DMS53 (cell line): ENCODE measurements around the gene LILRB5.
"Not testable (repeated sequence)": the region's sequence is repeated elsewhere in the genome, so short reads cannot be mapped to it uniquely, and the experiment has no call there.

Experiments
- DNase-seq: peaks from one replicate; lab custom pipeline; 2025; lab: John Stamatoyannopoulos, UW

The LILRB5 gene

DNA sequence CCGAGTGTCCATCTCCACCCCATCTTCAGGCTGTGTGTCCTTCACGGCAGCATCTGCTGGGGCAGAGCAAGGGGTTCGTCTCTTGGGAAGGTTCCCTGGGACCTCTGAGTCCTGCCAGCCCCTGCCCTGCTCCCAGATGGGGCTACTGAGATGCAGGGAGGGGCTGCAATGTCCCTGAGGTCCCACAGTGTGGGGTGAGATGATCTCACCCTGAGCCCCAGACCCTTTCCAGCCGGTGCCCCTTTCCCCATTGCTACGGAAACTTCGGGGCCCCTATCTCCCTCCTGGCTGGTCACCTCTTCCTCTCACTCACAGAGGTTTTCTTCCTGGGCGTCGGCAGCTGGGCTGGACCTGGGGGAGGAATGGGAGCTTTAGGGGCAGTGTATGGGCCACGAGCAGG, 18.9 kb upstream of the LILRB5 start:
- no peak for DNase-seq

GRCh38 chr19:54274516-54274915, 17.4 kb upstream of the LILRB5 start:
- not testable (repeated sequence) for DNase-seq

GRCh38 chr19:54273821-54274220, 16.7 kb upstream of the LILRB5 start:
- DNase-seq: no peak

DNA sequence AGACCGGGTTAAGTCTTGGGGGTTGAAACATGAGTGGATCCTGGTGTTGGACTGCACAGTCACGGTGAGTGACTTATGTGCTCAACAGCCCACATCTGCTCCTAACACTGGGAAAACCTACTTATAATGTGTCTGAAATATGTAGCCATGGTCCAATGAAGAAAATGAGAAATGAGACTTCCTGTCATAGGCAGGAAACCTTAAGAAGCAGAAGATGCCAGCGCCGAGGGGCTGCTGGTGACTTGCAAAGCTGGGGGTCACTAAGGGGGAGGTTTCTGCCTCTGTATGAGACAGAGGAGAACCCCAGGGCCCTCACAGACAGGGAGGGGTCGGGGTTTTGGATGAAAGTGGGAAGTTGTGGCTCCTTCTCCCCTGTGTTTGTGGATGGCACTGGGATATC, 15.1 kb upstream of the LILRB5 start:
- not testable (repeated sequence) for DNase-seq

- DNase-seq: not testable (repeated sequence)
Measured at GRCh38 chr19:54271587-54271986, 14.5 kb upstream of the LILRB5 start.

DNA sequence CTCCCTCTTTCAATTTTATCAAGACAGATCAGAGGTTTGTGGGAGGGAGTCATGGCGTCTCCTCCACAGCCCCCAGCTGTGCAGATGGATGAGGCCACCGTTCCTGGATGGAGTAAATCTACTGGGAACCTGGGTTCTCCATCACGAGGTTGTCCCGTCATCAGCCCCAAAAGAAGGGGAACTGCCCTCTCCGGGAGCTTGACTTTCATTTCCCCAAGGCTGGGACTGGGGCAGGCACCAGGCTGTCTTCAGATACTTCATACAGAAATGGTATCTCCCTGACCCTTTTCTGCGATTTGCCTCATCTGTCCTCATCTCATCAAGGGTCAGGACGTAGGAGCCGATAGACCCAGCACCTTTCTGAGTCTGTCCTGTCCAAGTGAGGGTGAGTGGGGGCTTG, 14.0 kb upstream of the LILRB5 start:
- no peak for DNase-seq

DNA sequence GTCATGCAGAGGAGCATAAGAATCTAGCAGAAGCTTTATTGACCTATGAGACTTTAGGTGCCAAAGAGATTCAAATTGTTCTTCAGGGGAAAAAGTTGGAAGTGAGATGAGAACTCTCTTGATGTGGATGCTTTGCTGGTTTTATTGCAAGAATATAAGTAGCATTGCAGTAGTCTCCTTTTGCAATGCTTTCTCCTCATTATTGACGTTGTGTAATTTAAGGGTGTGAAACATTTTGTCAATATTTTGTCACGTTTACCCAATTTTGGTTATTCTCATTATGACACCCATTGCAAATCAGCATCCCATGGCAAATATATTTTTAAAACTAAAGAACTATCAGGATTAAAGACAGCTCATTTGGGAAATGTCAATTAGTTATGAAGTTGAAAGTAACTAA, 11.9 kb upstream of the LILRB5 start:
- DNase-seq: no peak

DNA sequence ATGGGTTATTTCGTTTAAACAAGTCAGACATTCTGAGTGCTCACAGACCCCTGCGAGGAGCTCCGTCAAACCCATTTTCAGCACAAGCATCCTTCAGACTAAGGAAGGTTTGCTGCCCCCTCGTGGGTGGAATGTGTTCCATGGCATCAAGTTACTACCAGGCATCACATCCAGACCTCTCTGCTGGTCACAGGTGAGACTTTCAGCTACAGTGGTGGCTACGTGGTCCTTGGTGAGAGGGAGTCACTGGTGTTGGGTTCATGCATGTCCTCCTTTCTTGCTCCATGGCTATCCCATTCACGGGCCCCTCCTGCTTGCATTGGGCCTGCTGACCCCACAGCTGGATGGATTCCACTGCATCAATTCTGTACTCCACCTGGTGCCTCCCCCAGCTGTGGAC, 9.1 kb upstream of the LILRB5 start:
- DNase-seq: peak; percentile 80

DNA sequence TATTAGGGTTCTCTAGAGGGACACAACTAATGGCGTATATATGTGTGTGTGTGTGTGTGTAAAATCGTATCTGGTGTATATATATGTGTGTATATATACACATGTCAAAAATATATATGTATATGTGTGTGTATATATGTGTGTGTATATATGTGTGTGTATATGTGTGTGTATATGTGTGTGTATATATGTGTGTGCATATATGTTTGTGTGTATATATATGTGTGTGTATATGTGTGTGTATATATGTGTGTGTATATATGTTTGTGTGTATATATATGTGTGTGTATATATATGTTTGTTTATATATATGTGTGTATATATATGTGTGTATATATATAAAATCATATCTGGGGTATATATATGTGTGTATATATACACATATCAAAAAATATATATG, 5.4 kb upstream of the LILRB5 start:
- DNase-seq: no peak

DNA sequence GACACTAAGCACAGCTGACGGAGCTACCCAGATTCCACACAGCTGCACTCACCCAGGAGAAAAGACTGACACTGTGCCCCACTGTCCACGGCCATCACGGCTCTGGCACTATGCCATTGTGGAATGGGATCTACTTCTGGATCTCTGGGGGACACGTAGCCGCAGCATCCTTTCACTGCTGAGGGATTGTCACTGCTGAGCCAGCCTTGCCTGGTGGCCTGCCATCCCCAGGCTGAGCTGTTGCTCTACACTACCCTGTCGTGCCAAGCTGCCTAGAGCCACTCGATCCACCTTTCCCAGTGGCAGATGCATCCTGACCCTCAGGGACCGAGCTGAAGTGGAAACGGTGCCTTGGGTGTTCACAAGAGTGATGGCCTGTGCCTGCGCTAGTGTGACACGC, 5.0 kb upstream of the LILRB5 start:
- no peak for DNase-seq

DNA sequence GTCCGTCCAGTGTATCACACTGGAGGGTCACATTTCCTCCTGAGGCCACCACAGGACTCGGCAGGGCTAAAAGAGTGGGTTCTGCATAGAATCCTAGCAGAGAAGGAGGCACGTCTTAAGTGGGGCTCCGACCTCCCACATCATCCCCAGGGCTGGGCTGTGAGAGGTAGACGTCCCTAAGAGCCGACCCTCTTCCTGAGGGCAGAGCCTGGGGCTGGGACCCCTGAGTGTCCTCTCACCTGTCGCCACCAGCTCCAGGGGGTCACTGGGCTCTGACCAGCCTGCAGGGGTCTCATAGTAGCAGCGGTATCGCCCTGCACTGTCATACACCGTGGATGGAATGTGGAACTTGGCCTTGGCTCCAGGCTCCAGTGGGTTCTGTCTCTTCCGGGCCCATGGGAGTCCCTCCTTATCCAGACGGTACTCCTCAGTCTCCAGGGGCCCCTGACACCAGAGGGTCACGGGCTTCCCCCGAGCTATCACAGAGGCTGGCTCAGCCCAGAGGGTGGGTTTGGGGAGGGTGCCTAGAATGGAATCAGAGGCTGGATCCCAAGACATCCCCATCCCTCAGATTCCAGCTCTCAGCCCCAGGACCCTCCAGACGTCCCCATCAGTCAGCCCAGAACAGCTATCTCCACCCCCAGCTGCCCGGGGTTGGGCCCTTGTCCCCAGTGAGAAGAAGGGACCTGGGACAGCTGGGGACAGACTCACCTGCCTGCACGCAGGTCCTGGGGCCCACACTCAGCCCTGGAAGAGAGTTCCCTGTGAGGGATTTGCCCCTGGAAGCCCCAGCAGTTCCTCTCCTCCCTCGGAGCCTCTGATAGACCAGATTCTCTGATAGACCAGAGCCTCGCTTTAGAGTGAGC, 590 bp downstream of the LILRB5 start:
- no peak for DNase-seq

DNA sequence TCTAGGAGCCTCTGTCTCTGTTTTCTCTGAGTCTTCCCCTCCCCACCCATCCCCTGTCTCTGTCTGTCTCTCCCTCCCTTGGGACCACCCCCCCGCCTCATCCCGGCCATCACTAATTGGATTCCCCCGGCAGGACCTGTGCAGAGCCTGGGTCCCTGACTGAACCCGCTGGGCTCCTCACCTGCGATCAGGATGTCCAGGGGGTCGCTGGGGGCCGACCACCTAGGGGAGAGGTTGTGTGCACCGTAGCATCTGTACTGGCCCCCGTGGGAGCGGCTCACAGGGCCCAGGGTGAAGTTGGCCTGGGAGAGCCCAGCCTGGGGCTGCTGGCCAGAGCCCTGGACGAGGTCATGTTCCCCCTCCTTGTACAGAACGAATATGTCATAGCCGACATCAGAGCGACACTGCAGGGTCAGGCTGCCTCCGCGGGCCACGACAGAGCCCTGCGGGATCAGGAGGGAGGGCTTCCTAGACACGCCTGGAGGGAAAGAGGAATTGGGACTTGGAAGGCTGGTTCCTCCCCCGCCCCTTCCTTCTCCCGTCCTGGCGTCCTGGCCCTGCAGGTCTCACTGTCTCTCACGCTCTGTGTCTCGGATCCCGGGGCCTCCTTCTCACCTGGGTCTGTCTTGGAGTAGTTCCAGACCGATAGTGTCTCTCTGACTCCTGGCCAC, 1.8 kb downstream of the LILRB5 start:
- no peak for DNase-seq

GRCh38 chr19:54254195-54254906, 2.7 kb downstream of the LILRB5 start:
- no peak for DNase-seq

DNA sequence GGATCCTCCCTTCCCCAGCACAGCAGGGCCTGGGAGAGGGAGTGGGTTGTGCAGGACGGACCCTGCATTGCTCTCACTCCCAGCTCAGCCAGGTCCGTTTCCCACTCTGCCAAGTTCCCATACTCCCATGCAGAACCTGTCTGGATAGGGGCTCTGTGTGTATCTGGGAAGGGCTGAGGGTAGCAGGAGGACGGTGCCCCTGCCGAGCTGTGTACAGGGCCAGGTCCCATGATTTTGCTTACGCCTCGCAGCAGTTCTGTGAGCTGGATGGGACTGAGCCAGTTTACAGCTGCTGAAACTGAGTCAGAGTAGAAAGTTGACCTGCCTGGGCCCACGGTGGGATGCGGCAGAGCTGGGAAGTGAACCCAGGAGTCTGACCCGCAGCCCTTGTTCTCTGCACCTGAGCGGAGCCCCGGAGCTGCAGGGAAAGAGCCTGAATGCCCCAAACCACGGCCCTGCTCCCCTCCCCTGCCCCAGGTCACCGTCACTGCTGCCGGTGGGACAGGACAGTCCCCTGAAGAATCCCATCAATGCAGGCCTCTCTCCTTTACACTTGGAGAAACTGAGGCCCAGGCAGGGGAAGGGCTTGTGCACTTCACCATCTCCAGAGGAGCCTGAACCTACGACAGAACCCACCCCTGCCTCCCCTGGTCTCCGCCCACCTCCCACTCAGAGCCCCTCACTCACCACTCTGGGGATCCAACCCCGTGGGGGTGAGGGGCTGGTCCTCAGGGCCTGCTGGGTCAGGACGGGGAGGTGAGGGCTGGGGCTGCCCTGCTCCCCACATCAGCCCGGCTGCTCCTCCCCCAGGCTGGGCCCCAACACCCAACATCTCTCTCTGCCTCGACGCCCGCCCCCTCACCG, 3.5 kb downstream of the LILRB5 start:
- no peak for DNase-seq

DNA sequence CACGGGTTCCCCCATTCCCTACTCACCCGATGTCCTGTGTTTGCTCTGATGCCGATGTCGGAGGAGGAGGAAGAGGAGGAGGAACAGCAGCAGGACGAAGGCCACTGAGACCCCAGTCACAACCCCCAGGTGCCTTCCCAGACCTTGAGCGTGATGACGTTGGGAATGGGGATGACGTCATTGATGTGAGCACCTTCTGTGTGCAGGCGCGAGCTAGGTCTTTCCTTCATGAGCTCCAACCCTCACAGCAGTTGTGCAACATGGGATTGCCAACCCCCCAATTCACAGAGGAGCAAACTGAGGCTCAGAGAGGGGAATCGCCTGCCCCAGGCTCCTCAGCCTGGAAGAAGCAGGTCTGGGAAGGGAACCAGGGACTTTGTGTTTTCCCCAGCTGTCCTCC, 4.2 kb downstream of the LILRB5 start:
- no peak for DNase-seq

- no peak for DNase-seq
Measured at GRCh38 chr19:54252243-54252642, 4.8 kb downstream of the LILRB5 start.

DNA sequence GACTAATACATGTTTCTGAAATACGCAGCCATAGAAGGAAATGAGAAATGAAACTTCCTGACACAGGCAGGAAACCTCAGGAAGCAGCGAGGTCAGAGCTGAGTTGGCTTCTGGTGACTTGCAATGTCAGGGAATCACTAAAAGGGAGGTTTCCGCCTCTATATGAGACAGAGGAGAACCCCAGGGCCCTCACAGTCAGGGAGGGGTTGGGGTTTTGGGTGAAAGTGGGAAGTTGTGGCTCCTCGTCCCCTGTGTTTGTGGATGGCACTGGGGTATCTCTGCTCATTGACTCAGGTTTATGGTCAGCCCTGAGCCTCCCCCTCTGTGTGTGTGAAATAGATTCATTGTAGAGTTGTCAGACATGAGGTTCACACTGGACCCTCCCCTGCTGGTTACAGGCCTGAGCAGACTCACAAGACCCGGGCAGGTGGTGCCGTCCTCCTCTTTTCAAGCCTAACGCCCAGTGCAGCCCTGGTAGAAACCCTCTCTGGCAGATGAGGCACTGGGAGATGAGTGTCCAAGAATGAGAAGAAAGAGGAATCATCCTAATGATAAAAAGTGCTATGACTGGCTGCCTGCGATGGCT, 9.0 kb downstream of the LILRB5 start:
- no peak for DNase-seq

DNA sequence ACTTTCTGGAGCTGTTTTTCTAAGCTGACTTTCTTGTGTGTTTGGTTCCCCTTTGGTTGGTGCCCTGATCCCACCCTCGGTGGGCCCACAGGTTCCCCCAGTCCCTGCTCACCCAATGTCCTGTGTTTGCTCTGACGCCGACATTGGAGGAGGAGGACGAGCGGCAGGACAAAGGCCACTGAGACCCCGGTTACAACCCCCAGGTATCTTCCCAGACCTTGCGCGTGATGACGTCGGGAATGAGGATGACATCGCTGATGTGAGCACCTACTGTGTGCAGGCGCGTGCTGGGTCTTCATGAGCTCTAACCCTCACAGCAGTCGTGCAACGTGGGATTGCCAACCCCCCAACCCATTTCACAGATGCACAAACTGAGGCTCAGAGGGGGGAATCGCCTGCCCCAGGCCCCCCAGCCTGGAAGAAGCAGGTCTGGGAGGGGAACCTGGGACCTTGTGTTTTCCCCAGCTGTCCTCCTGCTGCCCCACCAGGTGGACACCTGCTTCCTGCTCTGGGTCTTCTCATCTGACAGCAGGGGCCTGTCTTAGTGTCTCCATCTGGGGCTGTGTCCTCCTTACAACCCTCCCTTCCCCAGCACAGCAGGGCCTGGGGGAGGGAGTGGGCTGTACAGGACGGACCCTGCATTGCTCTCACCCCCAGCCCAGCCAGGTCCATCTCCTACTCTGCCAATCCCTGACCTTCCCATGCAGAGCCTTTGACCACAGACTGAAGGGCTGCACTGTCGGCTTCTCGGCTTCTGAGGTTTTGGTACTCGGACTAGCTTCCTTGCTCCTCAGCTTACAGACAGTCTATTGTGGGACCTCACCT, 9.8 kb downstream of the LILRB5 start:
- no peak for DNase-seq

GRCh38 chr19:54245936-54246335, 11.1 kb downstream of the LILRB5 start:
- no peak for DNase-seq

DNA sequence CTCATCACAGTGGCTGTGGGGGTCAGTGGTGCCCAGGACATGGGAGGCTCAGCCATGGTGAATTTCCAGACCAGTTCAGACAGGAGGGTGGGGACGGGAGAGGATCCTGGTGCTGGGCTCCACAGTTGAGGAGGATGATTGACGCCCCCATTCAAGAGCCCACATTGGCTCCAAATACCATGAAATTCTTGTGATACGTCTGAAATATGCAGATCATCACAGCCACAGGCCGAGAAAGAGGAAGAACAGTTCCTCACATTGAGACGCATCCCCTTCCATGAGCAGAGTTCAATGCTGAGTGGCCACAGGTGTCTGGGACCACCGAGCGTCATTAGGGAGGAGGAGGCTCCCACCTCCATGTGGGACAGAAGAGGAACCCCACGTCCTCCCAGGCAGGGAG, 13.3 kb downstream of the LILRB5 start:
- not testable (repeated sequence) for DNase-seq

GRCh38 chr19:54242646-54243045, 14.4 kb downstream of the LILRB5 start, which contains the start of gene LILRA6:
LILRA6 (minus strand) TSS chr19:54242790.
- not testable (repeated sequence) for DNase-seq
